Activated CD4-positive, CD25-positive, alpha-beta regulatory T cell treated with anti-CD3 and anti-CD28 coated beads, Interleukin-2, amount 50 U/mL, for 24 hours (primary cell): Measurements from ENCODE around the gene PPY.
"Not testable (repeated sequence)": the region's sequence is repeated elsewhere in the genome, so short reads cannot be mapped to it uniquely, and the experiment has no call there.

Source experiments
- ATAC-seq, 2 donors: fragments of 150-1000 bp; cut with Tn5 transposase; one replicate each; pipeline ENCODE4 v1.10.0; 2021; ENCODE audit warnings: mild to moderate bottlenecking in 1 of 2, moderate library complexity in 1 of 2

The PPY gene

DNA sequence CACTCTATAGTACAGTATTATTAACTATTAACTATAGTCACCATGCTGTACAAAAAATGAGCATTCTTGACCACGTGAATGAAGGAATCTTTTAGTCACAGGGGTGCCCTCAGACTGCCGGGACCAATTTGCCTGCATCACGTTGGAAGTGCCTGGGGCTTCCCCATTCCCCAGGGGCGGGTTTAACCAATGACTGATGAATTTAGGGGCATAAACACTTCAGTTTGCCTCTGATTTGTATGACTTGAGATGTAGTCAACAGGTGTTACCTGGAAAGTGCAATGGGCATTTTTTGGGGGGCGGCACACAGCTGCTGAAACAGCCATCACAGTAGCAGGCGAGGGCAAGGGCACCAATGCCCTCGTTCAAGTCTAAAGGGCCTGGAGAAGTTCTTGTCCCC lies 20.2 kb upstream of the PPY start:
- ATAC-seq: no peak

DNA sequence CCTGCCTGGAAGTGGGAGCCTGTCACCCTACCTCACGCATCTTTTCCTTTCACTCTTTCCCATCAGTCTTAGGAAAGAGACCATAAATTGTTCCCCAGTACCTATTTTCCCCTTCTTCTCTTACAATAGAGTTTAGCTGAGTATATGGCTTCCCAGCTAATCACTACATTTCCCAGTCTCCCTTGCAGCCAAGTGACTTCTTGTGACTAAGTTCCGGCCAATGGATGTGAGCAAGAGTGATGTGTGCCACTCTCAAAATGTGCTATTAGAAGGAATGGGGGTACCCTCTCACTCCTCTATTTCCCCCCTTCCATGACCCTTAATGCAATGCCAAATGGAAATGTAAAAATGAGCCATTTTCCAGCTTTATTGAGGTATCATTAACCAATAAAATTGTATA lies 19.7 kb upstream of the PPY start:
- no peak for ATAC-seq

DNA sequence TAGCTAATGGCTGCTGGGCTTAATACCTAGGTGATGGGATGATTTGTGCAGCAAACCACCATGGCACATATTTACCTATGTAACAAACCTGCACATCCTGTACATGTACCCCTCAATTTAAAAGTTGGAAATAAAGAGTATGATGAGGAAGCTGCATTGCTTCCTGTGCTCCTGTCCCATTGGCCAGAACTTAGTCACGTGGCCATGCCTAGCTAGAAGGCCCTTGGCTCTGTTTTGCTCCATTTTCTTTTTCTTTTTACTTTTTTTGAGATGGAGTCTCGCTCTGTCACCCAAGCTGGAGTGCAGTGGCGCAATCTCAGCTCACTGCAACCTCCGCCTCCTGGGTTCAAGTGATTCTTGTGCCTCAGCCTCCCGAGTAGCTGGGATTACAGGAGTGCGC lies 19.0 kb upstream of the PPY start:
- not testable (repeated sequence) for ATAC-seq

DNA sequence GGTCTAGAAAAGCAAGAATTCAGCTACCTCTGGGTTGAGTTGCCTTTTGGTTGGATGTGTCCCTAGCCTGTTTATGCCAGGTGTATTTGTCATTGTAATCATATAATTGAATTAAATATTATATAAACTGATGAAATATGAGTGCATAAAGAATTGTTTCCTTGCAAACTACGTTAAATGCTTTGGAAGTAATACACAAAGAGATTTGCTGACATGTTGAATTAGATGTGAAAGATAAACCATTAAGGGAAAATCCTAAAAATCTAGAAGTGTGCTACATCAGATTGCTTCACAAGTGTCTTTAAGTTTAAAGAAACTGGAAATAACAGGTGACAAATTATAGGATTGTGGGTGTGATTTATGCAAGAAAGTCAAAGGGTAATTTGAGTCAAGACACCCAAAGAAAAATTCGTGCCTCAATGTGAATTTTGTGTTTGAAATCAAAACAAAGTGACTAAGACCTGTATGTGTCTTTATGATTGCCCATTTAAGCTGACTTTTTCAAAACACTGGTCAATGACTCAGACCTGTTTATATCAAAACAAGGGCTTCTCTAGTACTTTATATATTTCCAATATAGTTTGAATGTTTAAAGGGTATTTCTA lies 16.6 kb upstream of the PPY start:
- peak in 1 of 2 donors; percentile 7 for ATAC-seq

DNA sequence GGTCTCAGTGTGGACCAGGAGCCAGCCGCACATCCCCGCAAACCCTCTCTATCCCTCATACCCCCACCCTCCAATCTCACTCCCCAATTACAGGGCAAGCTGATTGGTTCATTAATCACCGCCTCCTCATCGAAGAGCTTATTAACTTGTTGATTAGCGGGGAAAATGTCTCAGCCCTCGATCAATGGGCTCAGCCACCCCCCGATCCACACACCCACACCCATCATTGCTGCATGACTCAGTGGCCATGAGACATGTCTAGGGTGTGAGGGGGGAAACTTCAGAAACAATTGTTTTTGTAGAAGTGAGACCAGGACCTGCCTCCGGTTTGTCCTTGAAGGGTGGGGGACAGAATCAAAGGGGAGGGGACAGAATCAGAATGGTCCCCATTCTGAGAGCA lies 13.9 kb upstream of the PPY start:
- ATAC-seq: no peak

DNA sequence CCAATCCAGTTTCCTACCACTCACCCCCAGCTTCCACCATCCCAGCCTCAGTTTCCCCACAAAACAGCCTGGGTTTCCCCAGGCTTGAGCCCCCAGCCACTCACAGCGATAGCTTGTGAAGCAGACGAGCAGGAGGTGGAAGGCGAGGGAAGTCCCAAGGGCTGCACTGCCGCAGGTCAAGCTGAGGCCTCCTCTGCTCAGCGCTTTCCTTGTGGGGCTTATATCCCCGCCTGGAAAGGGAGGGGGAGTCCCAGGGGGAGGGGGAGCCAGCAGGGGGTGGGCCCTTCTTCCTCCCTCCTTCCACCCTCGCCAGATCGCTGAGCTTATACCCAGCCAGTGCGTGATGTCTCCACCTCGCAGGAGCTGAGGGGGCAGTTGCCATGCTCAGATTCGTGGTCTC lies 11.5 kb upstream of the PPY start, which contains the start of gene PYY:
Gene PYY (minus strand): TSS at position 195 of the 400 bp plus-strand sequence. CDS start 457 bp downstream, outside the sequence.
- no peak for ATAC-seq

DNA sequence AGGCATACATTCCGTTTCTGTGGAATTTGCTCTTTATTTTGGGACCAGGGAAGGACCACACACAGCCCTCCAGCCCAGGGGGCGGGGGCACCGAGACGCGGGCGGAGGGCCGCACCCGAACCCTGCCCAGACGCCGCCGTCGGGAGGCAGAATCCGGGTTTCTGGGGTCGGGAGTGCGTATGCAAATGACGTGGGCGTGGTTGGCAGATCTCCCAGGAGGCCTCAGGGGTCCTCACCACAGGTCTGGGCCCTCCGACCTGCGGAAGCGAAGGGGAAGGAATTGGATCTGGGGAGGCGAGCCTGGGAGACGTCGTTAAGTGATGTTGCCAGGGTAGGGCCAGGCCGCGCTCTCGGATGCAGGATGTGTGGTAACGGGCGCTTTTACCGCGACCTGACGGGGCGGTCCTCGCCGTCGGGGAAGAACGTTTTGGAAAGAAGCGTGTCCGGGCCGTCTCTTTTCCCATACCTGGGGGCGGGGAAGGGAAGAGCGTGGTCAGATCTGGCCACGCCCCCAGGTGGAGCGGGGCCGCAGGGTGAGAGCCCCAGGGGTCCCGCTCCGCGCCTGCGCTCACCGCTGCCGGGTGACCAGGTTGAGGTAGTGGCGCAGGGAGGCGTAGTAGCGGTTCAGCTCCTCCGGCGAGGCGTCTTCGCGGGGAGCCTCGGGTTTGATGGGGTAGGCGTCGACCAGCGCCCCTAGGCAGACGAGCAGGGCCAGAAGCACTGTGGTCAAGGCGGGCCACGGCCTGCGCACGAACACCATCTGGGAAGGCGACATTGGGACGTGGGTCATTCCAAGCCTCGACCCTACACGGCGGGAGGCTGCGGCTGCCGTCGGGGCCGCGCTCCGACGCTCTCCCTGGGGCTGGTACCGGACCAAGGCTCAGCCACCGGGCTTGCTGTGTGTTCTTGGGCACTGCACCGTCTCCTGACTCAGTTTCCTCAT lies 10.7 kb upstream of the PPY start:
- no peak for ATAC-seq

DNA sequence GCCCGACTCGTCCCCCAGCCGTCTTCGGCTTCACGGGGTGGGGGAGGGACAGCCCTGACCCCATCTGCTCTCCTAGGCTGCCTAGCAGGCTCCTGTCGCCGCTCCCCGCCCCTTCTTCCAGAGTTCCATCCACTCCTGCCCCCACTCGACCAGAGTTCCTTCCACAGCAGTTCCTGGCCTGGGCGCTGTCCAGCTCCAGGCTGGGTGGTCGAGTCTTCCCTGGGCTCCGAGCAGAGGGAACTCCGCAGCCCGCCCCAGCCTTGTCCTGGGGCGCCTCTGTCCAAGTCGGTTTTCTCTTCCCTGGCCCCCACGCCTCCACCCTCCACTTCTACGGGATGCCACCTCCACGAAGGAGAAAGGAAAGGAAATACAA lies 10.1 kb upstream of the PPY start:
- ATAC-seq: no peak

DNA sequence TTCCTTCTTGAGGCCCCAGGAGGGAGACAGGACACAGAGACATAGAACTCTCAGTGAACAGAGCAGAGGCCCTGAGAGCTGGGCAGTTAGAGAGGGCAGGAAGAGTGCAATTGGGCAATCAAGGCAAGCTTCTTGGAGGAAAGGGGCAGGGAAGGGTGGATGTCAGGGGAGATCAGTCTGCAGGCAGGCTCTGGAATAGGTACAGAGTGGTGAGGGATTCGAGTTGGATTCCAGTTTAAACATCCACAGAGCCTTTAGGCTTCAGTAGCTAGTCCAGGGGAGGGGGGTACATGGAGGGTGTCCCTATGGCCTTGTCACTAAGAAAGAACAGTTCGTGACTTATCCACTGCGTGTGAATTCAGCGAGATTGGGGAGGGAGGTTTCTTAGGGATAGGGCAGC lies 9.5 kb upstream of the PPY start:
- no peak for ATAC-seq

DNA sequence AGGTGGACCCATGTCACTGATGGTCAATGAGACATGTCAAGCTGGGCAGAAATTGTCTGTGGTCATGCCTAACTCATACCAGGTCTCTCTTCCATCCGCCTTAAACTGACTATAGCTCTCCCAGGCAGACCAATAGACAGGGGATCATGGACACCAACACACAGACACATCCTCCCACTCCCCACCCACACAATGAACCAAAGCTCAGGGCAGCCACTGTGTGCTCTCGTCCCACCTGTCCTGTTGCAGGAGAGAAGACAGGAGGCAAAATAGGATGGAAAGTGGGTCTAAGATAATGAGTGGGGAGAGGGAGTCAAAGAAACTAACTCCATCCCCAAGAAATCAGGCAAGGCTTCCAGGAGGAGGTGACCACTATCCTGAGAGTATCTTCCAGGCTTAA lies 8.3 kb upstream of the PPY start:
- ATAC-seq: no peak

DNA sequence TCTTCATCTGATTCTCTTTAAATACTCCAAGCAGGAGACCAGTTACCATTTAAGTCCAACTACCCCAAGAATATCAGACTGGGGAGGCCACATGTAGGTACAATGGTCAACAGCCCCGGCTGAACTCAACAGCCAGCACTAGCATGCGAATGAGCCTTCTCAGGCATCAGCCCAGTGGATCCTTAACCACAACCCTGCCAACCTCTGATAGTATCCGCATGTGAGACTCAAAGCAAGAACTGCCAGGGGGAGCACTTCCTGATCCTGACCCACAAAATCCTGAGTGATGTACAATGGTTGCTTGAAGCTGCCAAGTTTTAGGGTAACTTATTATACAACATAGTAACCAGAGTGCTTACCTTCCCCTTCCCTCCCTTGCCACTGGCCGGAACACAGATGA lies 7.5 kb upstream of the PPY start:
- ATAC-seq: no peak

DNA sequence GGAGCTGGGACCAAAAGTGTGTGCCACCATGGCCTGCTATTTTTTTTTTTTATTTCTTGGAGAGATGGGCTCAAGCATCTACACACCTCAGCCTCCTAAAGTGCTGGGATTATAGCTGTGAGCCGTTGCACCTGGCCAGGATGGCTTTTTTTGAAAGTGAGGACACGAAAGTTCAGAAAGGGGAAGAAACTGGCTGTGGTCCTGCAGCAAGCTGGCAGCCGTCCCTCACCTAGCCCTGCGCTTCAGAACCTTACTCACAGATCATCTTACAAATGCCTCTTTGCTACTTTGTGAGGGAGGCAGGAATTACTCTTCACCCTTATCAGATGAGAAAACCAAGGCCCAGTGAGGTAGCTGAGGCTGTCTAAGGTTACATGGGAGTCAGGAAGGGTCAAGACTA lies 4.5 kb upstream of the PPY start:
- ATAC-seq: no peak

DNA sequence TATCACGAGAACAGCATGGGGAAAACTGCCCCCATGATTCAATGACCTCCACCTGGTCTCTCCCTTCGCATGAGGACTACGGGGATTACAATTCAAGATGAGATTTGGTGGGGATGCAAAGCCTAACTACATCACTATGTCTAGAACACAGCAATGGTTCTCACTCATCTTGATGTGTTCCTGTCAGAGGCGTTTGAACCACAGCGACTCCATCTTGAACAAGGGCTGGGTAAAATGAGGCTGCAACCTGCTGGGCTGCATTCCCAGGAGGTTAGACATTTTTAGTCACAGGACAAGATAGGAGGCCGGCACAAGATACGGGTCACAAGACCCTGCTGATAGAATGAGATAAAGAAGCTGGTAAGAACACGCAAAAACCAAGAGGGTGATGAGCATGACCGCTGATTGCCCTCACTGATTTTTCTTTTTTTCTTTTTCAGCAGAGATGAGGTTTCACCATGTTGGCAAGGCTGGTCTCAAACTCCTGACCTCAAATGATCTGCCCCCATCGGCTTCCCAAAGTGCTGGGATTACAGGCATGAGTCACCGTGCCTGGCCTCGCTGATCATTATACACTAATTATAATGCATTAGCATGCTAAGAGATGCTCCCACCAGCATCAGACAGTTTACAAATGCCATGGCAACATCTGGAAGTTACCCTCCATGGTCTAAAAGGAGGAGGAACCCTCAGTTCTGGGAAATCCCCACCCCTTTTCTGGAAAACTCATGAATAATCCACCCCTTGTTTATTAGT lies 3.0 kb upstream of the PPY start:
- no peak for ATAC-seq

DNA sequence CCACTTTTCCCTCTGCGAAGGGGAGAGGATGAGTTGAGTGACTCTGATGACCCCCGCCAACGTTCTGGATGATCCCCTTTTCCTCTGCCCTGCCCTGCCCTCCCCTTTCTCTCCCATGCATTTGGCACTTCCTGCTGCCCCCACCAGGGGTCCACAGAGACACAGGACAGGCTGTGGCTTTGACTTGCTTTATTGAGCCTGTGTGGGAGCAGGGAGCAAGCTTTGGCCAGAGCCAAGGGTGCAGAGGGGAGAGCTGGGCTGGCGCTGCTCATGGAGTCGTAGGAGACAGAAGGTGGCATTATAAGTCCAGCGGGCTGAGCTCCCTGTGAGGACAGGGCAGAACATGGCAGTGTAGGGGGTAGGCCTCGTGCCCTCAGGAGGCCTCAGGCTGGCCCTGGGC lies 1.6 kb downstream of the PPY start:
- ATAC-seq: no peak

DNA sequence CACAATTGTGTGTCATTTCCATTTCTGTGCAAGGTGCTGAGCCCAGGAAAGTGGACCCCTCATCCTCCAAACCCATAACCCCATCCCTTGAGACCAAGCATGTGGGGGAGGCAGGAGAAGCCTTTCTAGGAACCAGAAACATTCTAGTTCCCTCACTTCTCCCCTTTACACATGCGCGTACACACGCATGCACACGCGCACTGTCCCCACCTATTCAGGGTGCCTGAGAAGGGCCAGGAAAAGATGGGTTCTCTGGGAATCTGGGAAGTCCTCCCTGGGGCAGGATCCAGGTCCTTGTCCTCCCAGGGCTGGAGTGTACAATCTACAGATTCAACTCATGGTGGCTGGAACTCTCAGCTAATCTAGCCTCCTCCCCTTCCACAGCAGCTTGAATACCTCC lies 2.4 kb downstream of the PPY start:
- ATAC-seq: no peak

DNA sequence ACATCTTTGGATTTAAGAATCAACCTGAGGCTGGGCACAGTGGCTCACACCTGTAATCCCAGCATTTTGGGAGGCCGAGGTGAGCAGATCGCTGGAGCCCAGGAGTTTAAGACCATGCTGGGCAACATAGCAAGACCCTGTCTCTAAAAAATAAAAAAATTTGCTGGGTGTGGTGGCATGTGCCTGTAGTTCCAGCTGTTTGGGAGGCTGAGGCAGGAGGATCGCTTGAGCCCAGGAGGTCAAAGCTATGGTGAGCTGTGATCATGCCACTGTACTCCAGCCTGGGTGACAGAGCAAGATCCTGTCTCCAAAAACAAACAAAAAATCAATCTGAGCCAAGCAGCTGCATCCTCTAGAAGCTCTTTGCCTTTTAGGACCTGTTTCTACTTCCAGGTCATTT lies 2.8 kb downstream of the PPY start:
- ATAC-seq: not testable (repeated sequence)

DNA sequence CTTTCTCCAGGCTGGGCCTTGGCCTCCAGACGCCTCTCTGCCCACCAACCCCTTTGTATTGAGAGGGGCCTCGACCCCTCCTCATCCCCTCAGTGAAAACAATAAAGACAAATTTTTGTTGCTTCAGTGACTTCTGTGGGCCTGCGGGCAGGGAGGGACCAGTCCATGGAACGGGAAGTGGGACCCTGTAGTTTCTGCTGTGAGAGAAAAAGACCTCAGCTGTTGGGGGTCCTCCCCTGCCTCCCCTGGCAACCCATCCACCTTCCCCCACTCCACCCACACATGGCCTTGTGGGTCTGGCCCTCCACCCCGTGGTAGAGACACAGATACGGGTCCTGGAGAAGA lies 3.5 kb downstream of the PPY start:
- ATAC-seq: no peak

DNA sequence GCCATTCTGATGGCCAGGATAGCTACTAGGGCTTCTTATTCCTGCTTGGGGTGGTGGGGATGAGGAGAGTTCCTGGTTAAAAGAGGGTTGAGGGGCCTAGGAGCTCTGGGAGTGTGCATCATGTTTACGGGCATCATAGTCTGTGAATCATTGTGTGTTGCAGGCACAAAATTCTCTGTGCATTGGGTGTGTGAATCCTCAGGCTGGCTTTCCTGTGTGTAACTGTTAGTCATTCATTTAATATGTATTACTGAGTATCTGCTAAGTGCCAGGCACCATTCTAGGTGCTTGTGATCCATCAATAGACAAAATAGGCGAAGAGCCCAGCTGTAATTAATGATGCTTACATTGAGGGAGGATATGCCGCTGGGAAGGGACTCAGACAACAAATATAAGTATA lies 5.8 kb downstream of the PPY start:
- no peak for ATAC-seq

DNA sequence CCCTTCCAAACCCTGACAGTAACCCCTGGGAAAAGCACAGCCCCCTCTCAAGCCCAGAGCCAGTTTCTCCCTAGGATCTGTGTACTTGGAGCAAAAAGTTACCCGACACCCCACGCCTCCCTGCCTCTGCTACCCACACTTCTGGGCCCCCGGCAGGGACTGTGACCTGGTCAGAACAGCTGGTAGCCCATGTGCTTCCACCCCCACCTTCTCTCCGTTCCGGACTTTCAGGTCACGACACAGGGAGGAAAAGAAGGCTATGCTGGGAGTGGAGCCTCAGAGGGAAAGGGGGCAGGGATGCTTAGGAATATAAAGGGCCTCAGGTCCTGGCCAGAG lies 6.4 kb downstream of the PPY start:
- ATAC-seq: no peak

DNA sequence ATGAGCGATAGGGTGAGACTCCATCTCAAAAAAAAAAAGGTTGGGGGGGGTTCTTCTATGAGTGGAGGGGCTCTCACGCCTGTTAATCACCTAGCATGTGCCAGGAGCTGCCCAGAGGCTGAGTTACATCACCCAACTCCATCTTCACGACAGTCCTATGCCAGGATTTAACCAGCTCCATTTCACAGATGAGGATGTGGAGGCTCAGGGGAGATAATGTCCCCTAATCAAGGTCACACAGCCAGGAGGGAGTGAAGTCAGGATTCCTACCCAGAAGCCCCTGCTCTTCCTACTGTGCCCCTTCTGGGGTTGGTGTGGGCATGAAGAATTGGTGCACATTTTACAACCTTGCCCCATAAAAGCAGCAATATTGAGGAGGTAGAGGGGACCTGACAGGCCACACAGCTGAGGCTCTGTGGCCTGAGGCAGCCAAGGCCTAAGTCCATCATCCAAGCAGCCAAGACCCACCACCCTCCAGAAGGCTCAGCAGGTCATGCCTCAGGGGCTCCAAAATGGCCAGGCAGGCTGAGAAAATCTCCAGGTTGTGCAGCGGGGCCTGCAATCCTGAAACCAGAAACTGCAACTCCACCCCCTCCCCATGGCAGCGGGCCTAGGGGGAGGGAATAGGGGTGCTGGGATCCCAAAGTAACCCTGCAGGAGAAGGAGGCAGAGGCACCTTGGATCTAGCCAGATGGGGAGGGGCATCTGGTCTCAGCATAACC lies 6.9 kb downstream of the PPY start:
- ATAC-seq: no peak

DNA sequence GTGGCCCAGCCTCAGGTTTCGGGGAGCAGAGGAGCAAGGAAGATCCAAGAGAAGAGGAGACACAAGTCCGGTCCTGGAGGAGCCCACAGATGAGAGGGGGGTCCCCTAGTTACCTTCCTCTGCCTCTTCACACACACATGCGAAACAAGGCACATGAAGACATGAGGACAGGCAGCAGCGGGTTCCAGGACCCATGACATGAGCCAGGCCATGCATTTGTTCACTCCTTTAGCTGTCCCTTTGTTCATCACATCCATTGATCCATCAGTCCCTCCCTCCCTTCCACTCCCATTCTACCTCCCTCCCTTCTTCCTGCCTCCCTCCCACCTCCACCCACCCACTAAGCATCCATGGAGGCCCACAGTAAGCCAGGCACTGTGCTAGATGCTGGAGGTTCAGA lies 9.4 kb downstream of the PPY start:
- no peak for ATAC-seq

DNA sequence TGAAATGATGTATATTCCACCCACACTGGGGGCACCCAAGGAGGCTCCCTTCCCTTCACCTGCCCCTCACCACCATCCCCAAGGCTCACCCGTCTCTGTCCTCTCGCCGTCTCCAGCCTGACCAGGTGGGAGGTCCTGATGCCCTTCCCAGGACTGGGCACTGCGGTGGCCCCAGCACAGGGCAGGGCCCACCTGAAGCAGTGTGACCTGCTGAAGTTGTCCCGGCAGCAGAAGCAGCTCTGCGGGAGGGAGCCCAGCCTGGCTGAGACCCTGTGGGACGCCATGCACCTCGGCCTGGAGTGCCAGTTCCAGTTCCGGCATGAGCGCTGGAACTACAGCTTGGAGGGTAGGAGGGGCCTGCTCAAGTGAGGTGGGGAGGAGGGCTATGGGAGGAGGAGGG lies 9.9 kb downstream of the PPY start:
- ATAC-seq: no peak

DNA sequence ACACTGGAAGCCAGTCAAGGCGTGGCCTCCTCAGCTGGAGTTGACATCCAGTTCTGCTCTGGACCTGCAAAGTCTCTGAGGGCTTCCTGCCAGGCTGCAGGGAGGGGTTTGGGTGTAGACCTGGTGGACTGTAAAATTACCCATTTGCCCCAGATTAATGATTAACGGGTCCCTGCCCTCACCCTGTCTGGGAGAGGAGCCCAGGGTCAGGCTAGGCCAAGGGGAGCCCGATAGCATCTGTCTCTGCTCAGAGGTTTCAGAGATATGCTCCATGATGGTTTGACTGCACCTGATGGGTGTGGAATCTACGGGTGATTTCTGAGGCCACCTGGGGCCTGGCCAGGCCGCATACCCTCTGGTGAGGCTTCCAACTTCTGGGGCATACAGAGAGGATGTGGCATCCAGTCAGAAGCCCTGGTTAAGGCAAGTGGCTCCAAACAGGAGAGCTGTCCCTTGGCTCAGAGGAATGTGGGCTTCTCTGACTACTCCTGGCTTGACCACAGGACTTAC lies 11.2 kb downstream of the PPY start:
- ATAC-seq: no peak
